Stimulated activated CD4-positive, alpha-beta T cell treated with anti-CD3 and anti-CD28 coated beads, Interleukin-15, amount 100 ng/mL, for 1 hour (primary cell): ENCODE results near the gene NRAP.
A peak's percentile ranks its signal among the peaks of the same experiment; 100 is the strongest.
"Not testable (repeated sequence)": the region's sequence is repeated elsewhere in the genome, so short reads cannot be mapped to it uniquely, and the experiment has no call there.

Experiments used
- DNase-seq, 2 donors: peaks; one replicate each; pipeline ENCODE4 v3.0.0-alpha.2; 2020; ENCODE audit warnings: low read depth in 1 of 2, low spot score in 1 of 2

The NRAP gene

DNA sequence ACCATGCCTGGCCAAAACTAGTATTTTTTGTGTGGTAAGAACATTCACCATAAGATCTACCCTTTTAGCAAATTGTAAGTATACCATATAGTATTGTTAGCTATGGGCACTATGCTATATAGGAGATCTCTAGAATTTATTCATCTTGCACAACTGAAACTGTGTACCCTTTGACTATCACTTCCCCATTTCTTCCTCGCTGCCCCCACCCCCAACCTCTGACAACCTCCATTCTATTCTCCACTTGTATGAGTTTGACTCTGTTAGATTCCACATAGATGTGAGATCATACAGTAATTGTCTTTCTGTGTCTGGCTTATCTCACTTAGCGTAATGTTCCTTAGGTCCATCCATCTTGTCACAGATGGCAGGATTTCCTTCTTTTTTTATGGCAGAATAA is 19.5 kb upstream of the NRAP start:
- DNase-seq = no peak

GRCh38 chr10:113681533-113682470 is 18.0 kb upstream of the NRAP start:
- no peak for DNase-seq

DNA sequence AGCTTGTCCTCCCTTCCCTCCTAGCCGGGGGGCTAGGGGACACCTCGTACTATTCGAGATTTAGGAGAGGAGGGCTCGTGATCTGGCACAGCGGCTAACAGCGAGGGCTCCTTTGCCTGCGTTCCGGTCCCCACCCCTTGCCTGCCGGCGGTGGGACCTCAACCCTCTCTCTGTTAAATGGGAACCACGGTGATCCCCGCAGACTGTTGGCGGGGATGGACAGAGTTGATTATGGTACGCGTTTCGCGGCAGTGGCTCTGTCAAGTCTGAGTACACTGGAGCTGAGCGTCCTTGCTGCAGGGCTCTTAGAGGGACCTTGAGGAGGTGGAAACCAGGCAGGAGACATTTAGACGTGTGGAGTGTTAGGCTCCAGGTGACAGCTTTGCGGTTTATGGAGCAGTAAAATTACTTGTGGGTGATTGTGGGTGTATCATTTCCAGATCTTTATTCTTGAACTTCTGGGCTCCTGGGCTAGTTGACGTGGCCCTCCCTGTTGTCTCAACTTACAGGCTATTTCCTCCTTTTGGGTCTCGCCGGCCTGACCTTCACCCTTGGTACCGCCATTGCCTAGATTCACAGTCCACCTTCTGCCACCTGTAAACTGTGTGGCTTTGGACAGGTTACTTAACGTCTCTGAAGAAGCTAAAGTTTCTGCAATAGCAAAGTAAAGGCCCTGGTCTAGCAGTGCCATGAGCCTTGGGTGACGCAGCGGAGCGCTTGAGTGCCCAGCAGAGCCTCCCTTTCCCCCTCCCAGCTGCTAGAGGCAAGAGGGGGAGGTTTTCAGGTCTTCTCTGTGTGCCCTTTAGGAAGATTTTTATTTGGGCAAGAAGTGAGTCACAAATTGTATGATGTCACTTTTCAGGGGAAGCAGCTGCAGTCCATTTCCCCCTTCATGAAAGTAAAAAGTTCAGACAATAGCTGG is 16.6 kb upstream of the NRAP start:
- DNase-seq = no peak

DNA sequence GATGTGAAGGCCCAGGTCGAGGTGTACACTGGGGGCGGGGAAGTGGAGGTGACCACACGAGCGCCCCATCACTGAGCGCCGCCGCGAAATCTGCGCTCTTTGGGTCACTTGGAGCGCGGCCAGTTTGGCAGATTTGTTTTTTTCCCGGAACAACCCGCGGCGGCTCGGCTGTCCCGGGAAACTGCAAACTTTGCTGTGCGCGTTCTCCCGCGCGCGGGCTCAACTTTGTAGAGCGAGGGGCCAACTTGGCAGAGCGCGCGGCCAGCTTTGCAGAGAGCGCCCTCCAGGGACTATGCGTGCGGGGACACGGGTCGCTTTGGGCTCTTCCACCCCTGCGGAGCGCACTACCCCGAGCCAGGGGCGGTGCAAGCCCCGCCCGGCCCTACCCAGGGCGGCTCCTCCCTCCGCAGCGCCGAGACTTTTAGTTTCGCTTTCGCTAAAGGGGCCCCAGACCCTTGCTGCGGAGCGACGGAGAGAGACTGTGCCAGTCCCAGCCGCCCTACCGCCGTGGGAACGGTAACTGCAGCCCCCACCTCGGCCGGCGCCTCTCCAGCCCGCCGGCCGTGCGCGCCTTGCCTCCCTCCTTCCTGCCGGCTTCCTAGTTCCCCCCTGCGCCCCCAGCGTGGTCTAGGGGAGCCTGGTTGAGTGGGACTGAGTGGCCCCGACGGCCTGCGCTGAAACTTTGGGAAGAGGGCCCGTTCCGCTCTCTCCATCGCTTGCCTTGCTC is 15.8 kb upstream of the NRAP start, which contains the start of gene CASP7:
CASP7 (plus strand) TSS at position 450 of the 727 bp plus-strand sequence. CDS start 17,582 bp downstream, outside the sequence.
- DNase-seq = peak; percentile 50 to 66

DNA sequence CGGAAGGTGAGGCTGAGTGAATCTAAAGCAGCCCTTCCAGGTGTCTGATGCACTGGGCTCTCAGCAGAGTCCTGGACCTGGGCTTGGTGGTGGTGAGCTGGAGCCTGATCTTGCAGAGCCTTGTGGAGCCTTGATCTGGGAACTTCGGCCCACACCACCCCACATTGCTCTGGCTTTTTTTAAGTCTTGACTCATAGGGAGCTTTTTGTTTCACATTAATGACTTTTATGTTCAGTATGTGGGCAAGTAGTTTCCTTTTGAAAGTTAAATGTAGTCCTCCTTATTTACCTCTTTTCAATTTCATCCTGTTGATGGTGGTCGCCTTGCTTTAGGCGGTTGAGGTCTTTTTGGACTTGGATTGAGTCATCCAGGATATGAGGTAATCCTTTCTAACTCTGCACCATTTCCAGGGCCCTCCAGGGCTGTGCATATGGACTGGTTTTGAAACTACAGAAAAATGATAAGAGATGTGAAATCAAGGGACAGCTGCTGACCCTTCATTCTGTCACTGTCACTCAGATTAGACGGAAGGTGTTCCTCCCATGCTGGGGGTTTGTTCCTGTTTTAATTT is 2.9 kb upstream of the NRAP start:
- DNase-seq = no peak

DNA sequence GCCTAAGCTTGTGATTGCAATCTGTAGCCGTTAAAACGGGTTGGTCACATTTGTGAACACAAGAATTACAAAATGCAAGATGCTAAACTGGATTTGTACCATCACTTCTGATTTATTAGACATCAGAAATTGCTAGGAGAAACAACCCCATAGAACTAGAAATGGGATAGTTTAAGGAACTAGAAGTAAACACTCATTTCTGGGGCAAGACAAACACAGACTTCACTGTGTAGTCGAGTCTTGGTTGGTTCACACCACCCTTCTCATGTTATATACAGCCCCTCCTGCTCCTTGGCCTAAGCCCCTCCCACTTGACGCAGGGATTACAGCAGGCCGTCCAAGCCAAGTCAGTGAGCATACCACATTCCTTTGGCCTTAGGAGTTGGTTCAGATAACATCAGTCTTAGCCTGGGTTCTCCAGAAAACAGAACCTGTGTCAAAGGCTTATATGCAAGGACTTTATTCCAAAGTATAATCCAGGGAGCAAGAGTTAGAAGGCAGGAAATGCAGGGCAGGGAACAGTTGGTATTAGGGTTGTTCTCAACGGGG is 2.0 kb upstream of the NRAP start:
- no peak for DNase-seq

- DNase-seq = no peak
These were observed 1.5 kb upstream of the NRAP start for GRCh38 chr10:113665352-113665751.

DNA sequence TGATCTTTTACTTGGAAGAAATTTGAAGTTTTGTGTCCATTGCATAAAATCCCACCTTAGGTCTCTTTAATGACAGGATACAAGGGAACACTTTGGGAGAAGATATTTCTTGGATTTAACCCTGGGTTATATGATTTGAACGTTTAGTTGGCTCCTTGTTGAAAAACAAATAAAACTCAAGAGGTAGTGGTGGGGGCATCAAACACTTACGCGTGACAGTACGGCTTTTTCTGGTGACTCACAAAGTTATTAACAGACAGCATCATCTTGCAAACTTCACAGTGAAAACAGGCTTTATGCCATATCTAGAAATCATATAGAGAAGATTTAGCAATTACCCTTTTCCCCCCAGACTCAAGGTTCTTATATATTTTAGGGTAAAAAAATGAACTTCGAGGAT is 699 bp downstream of the NRAP start:
- DNase-seq = no peak

DNA sequence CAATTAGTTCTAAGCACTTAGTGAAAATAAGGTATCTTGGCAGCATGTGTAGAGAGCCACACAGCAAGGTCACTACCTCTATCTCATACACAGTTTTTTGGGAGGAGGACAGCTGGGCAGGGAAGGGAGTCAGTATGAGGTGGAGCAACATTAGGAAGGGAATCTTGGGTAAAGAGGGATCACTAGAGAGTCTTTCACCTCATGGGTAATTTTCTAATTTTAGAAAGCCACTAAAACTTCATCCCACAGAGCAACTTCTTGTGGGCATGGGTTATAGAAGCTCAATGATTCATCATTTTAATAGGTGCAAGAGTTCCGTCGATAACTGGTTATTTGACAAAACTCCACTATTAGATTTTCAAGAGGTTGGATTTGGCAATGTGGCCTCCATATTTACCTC is 2.5 kb downstream of the NRAP start:
- no peak for DNase-seq

DNA sequence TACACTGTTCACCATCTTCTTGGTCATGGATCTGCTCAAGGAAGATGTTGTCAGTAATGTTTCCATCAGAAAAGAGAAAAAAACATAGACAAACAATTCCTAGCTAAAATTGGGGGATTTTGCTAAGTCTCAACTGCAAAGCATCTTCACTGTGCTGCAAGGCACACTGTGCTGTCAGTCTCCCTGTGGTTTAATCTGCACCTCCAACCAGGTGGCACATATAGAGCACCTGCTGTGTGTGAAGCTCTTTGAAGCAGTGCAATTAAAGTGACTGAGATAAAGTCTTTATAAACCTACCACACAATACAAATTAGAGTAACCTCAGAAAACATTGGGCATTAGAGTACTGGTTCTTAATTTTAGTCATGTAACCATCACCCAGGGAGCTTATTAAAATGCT is 6.3 kb downstream of the NRAP start:
- DNase-seq = no peak

GRCh38 chr10:113656896-113657295 is 6.9 kb downstream of the NRAP start:
- DNase-seq = no peak

DNA sequence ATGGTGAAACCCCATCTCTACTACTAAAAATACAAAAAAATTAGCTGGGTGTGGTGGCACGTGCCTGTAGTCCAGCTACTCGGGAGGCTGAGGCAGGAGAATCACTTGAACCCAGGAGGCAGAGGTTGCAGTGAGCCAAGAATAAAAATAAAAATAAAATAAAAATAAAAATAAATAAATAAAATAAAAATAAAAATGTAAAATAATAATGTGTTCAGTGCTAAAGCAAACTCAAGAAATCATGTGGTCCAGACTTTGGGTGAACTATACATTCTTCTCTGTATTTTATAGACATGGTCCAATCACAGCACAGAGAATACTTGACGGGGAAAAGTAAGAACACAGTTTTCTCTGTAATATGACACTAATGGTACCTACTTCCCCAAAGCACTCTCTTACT is 11.4 kb downstream of the NRAP start:
- not testable (repeated sequence) for DNase-seq

GRCh38 chr10:113651898-113652297 is 11.9 kb downstream of the NRAP start:
- DNase-seq = no peak

DNA sequence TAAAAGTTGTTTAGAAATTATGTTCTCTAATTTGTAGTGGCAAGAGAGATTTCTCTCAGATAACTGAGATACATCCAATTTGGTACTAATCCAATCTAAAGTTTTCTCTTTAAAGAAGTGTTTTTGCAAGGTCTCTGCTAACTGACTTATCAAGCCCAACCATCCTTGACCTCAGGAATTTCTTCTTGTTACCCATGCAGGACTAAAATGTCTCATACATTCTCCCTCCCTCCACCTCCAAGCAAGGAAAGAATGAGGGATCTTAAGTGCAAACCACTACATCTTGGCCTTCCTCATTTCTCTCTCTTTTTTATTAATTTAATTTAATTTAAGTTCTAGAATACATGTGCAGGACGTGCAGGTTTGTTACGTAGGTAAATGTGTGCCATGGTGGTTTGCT is 12.8 kb downstream of the NRAP start:
- no peak for DNase-seq

DNA sequence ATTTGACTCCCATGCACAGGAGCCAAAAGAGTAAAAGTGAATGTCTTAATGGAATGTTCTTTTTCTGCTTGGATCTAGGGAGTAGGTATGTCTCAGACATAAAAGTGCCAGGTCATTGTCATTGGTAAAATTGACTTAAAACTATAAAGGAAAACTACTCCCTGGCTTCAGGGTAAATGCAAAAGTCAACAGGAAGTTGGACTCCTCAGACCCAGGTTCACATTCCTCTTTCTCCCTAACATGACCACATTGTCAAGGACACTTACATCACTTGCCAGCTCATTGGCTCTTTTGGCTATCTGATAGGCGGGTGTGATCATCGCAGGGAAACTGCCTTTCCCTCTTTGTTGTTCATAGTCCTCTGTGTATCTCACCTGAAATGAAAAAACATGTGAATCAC is 13.7 kb downstream of the NRAP start:
- DNase-seq = no peak

DNA sequence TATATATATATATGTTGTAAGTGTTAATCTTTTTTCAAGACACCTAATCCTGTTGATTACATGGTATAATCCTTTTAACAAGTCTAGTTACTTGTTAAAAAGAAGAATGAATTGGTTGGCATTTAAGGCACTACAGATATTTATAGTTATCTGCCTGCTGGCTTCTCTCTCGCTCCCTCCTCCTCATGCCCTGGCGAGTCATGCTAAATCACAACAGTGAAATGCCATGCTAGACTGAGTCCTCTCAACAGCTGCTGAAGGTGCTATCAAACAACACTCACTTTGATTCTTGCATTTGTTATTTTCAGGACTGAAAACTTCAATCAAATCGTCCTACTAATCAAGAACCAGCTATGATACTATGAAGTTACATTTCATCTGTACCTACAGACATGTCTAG is 15.4 kb downstream of the NRAP start:
- DNase-seq = no peak

- DNase-seq = no peak
These were observed 16.0 kb downstream of the NRAP start for GRCh38 chr10:113647812-113648211.

DNA sequence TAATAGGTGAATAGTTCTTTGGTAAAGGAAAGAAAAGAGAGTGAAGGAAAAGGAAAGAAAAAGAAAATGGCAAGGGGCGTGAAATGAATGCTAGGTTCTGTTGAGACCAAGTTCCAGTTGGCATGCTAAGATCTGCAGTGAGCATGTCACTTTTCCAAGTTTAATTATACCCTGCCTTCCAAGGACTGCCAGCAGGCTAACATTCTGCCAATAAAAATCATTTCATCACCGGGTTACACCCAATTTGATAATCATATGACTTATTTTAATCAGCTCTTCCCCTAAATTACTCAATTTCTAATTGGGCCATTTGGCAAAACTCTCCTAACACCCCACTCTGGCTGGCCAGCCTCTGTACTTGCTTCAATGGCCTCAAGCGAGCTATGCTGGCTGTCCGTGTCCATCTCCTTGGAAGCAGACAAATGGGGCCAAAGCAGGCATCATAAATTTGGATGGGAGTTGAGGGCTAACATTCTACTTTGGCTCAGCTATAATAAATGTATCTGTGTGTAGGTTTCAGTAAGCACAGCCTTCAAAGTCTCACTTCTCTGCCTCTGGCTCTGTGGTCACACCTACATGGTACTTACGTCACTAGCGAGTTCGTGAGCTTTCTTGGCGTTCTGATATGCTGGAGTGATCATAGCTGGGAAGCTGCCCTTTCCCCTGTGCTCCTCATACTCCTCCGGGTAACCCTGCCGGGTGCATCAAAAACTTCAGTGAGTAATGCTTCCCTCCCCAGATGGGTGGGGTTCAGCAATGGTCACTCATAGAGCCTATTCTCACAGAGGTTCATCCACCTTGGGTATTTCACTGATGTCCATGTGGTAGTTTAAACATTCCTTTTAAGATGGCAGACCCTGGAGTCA is 17.3 kb downstream of the NRAP start:
- no peak for DNase-seq
